IPS-15b (cell line): ENCODE measurements around the gene FBXO41.
A peak's percentile ranks its signal among the peaks of the same experiment; 100 is the strongest.

Experiments
- H3K27me3 ChIP-seq: one replicate; pipeline ENCODE4 v1.6.1; 2013; ENCODE audit warnings: low read length; ENCODE audit not compliant: control insufficient read depth, insufficient read depth
- H3K36me3 ChIP-seq: one replicate; pipeline ENCODE4 v1.6.1; 2013; ENCODE audit warnings: low read length; ENCODE audit not compliant: control insufficient read depth, insufficient read depth
- H3K4me1 ChIP-seq: one replicate; pipeline ENCODE4 v1.6.1; 2013; ENCODE audit warnings: mild to moderate bottlenecking, low read length; ENCODE audit not compliant: control insufficient read depth, insufficient read depth
- H3K4me3 ChIP-seq: one replicate; pipeline ENCODE4 v1.5.1; 2013; ENCODE audit warnings: low read depth, low read length
- H3K9ac ChIP-seq: one replicate; pipeline ENCODE4 v1.6.1; 2013; ENCODE audit warnings: low read depth, mild to moderate bottlenecking, low read length
- H3K9me3 ChIP-seq: one replicate; pipeline ENCODE4 v1.6.1; 2013; ENCODE audit warnings: mild to moderate bottlenecking, low read length; ENCODE audit not compliant: control insufficient read depth, insufficient read depth

FBXO41 gene, protein sequence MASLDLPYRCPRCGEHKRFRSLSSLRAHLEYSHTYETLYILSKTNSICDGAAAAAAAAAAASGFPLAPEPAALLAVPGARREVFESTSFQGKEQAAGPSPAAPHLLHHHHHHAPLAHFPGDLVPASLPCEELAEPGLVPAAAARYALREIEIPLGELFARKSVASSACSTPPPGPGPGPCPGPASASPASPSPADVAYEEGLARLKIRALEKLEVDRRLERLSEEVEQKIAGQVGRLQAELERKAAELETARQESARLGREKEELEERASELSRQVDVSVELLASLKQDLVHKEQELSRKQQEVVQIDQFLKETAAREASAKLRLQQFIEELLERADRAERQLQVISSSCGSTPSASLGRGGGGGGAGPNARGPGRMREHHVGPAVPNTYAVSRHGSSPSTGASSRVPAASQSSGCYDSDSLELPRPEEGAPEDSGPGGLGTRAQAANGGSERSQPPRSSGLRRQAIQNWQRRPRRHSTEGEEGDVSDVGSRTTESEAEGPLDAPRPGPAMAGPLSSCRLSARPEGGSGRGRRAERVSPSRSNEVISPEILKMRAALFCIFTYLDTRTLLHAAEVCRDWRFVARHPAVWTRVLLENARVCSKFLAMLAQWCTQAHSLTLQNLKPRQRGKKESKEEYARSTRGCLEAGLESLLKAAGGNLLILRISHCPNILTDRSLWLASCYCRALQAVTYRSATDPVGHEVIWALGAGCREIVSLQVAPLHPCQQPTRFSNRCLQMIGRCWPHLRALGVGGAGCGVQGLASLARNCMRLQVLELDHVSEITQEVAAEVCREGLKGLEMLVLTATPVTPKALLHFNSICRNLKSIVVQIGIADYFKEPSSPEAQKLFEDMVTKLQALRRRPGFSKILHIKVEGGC

DNA sequence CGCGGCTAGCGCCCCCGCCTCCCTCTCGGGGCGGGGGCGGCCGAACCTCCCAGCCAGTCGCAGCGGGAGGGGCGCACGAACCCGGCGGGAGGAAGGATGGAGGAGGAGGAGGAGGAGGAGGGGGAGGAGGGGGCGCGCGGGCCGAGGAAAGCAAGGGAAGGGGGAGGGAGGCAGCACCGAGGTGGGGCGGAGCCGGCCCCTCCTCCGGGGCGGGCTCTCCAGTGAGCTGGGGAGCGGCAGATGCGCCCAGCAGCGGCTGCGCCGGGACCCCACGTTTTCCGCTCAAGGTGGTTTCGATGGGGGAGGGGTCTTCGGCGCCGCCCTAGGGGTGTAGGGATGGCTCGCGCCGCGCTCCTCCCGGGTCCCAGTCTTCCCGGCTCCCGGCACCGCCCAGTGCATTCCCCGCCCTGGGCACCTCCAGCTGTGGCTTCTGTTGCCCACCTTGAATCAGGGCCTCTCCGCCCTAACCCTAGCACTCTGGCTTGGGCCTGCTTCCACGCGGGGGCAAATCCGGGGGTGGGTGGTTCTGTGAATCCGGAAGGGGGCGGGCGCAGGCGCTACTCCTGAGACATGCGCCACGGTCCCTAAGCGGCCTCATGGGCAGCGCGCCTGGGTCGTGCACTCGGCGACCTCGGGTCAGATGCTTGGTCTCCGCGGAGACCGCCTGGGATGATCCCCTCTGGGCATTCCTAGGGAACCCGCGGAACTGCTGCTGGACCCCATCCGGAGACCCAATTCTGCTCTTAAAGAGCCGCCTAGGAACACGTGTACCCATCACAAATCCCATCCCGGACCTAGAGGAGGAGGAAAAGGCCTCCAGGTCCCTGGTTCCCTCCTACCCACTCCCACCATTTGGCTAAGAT lies at the start of gene FBXO41:
Gene FBXO41, minus strand, starts transcription at position 183 of the 863 bp plus-strand sequence. CDS start 14,848 bp downstream, outside the sequence.
- Histone ChIP-seq H3K4me1 (peaks cover 19% of the 10 kb centered on the region), H3K9ac (peak within 1 kb of the TSS; percentile 68)

DNA sequence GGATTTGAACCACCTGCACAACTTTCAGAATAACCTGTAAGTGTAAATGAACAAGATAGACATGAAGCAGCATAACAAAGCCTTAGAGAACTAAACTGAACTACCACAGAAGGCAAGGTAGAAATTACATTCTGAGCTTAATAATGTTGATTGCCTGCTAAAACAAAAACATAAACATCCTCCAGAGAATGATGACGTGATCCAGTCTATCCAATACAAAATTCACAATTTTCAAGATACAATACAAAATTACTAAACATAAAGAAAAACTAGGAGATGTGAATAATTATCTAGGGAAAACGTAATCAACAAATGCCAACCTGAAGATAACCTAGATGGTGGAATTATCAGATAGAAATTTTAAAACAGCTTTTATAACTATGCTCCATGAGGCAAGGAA lies 49.8 kb upstream of the FBXO41 start:
- Histone ChIP-seq H3K4me3 (no peak overlapping the region), H3K27me3 (no peaks in the 10 kb centered on the region), H3K9me3 (no peaks in the 10 kb centered on the region), H3K4me1 (no peaks in the 10 kb centered on the region), H3K36me3 (no peaks in the 10 kb centered on the region), H3K9ac (no peak overlapping the region)

More for the DNA sequence above, at the start of gene FBXO41:
- H3K4me3 ChIP-seq = peak within 1 kb of the TSS; percentile 67
- H3K9me3 ChIP-seq = no peaks in the 10 kb centered on the region
- H3K36me3 ChIP-seq = no peaks in the 10 kb centered on the region
- H3K27me3 ChIP-seq = peaks cover 32% of the 10 kb centered on the region

DNA sequence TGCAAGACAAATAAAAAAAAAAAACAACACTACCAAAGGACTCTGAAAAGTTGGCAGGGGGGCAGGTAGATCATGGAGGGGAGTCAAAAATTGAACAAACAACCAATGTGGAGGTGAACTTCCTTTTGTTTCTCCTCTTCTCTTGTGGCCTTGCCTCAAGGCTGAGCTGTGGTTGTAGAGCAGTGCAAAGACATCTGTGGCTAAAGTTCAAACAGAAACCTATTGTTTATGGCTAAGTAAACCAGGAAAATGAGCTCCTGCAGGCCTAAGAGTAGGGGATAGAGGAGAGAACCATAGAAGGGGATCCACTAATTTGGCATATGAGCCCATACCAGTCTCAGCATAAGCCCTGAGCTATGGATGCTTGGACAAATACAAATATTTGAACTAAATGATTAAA lies 49.3 kb upstream of the FBXO41 start:
- H3K27me3 ChIP-seq = no peaks in the 10 kb centered on the region
- H3K9ac ChIP-seq = no peak overlapping the region
- H3K4me3 ChIP-seq = no peak overlapping the region
- no peaks in the 10 kb centered on the region for H3K36me3 ChIP-seq
- H3K9me3 ChIP-seq = no peaks in the 10 kb centered on the region
- H3K4me1 ChIP-seq = no peaks in the 10 kb centered on the region

DNA sequence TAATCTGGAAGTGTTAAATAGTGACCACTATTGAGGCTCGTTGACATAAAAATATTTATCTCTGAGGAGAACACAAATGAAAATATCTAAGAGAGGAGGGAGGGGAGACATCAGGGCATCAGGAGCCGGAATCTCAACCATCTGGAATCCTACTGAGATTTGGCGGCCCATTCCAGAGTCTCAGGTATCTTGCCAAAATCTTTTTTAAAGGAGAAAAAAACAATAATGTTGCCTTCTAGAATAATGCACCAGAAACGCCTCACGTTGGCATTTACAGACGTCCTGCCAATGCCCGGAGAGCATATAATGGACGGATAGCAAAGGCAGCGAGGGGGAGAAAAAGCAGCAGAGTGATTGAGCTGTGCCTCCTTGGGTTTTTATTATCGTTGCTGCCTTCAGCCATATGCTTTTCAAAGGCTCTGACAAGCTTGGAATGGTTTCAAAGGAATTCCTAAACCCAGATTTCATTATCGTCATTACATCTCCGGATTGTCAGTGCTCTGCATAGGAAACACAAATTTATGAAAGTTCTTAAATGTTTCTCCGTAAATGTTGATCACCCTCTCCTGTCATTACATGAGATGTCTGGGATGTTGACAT lies 39.9 kb upstream of the FBXO41 start:
- H3K36me3 ChIP-seq = no peaks in the 10 kb centered on the region
- no peaks in the 10 kb centered on the region for H3K4me1 ChIP-seq
- H3K9me3 ChIP-seq = no peaks in the 10 kb centered on the region
- H3K27me3 ChIP-seq = peaks cover 3% of the 10 kb centered on the region
- no peak overlapping the region for H3K4me3 ChIP-seq
- no peak overlapping the region for H3K9ac ChIP-seq

DNA sequence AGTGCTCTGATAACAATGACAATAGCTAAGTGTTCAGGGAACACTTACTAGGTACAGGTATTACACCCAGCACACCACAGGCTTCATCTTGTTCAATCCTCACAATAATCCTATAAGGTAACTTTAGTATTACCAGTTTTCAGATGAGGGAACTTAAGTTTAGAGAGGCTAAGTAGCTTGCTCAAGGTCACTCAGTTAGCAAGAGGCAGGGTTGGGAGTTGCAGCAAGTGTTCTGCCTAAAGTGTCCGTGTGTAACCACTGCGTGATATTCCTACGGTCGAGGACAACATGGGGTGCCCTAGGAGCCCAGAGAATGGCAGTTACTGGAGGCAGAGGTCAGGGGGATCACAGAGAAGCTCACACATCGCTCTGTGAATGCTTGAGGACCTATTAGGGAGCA lies 39.3 kb upstream of the FBXO41 start:
- Histone ChIP-seq H3K9me3 (no peaks in the 10 kb centered on the region), H3K4me3 (no peak overlapping the region), H3K9ac (no peak overlapping the region), H3K4me1 (no peaks in the 10 kb centered on the region), H3K36me3 (no peaks in the 10 kb centered on the region), H3K27me3 (peaks cover 3% of the 10 kb centered on the region)

DNA sequence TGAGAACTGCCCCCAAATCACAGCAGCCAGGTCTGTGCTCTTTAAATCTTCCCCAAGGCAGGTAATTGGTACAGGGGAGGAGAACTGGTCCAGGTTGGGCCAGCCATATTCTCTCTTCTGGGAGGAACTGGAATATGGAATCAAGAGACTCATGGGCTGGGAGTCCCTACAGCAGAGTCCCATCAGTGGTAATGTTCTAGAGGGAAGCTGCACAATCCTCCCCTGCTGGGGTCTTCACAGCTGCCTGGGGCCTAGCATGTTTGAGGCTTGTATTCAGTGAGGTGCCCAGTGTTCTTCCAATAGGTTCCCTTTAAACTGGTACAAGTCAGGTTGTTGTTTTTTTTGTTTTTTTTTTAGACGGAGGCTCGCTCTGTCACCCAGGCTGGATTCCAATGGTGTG lies 30.2 kb upstream of the FBXO41 start:
- no peak overlapping the region for H3K4me3 ChIP-seq
- H3K36me3 ChIP-seq = no peaks in the 10 kb centered on the region
- no peak overlapping the region for H3K9ac ChIP-seq
- no peaks in the 10 kb centered on the region for H3K27me3 ChIP-seq
- H3K9me3 ChIP-seq = no peaks in the 10 kb centered on the region
- no peaks in the 10 kb centered on the region for H3K4me1 ChIP-seq

DNA sequence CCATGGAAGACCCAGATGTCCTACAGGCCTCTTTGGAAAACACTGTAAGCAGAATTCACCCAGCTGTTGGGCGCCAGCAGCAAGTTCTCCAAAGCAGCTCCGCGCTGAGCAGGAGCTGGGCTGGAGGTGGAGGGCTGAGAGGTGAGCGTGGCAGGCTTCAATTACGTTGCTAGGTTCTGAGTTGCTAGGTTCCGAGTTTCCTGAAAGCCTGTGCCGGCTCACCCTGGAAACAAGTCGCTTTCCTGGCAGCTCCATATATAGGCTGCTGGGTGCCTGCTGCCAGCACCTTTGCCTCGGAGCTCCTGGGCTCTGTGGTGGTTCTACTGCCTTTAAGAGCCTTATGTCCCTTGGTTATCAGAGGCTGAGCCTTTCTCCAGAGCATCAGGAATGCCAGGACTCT lies 23.4 kb upstream of the FBXO41 start:
- H3K9me3 ChIP-seq = no peaks in the 10 kb centered on the region
- no peak overlapping the region for H3K4me3 ChIP-seq
- peaks cover 2% of the 10 kb centered on the region for H3K27me3 ChIP-seq

DNA sequence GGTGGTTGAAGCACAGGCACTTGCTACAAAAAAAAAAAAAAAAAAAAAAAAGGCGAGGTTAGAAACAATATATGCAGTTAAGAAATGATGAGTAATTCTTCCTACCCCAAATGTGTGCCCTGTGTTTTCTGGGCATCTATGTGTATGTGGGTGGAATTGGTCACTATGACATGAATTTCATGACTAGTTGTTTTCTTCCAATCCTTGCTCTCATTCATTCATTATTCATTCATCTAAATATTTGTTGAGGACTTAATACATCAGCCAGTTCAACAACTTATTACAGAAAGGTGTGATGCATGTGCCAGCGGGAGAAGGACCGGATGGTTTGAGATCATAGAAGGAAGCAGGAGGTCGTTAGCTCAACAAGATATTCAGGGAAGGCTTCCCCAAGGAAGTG lies 17.4 kb upstream of the FBXO41 start:
- Histone ChIP-seq H3K9me3 (no peaks in the 10 kb centered on the region), H3K27me3 (peaks cover 5% of the 10 kb centered on the region), H3K9ac (no peak overlapping the region), H3K36me3 (no peaks in the 10 kb centered on the region), H3K4me1 (no peaks in the 10 kb centered on the region), H3K4me3 (no peak overlapping the region)

More for the DNA sequence above, 23.4 kb upstream of the FBXO41 start:
- Histone ChIP-seq H3K9ac (no peak overlapping the region), H3K36me3 (no peaks in the 10 kb centered on the region), H3K4me1 (no peaks in the 10 kb centered on the region)

DNA sequence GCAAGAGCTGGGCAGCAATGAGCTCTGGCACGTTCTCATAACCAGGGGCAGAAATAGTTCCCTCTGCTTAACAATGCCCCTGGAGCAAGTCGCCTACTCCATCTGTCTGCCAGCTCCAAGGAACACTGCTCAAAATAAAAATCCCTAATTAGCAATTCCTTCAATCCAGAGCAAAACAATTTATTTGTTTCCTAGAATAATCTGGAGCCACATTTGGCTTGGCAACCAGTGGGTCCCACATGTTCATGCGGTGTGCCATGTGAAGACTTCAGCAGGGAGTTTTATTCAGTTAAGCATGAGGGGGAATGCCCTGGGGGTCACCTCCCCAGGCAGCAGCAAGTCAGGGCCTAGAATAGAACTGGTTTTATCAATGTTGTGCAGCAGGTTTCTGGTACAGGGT lies 16.6 kb upstream of the FBXO41 start:
- Histone ChIP-seq H3K9me3 (no peaks in the 10 kb centered on the region), H3K27me3 (peaks cover 12% of the 10 kb centered on the region), H3K9ac (no peak overlapping the region), H3K36me3 (no peaks in the 10 kb centered on the region), H3K4me1 (no peaks in the 10 kb centered on the region), H3K4me3 (no peak overlapping the region)

DNA sequence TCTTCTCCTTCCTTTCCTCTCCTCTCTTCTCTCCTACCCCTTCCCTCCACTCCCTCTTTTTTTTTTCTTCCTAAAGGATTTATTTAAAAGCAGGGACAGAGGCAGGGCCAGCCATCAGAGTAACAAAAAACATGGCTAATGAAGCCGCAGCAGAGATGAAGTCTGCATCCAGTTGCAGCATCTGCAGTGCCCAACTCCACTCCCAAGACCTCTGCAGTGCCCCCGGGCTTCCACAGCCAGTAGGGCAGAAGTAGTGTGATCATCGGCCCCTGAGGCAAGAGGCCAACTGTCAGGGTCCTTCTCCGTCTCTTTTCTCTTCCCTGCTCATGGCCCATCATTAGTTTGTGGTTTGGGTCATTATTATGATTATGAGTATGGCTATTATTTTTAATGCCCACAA lies 13.3 kb upstream of the FBXO41 start:
- Histone ChIP-seq H3K27me3 (peaks cover 41% of the 10 kb centered on the region), H3K4me1 (no peaks in the 10 kb centered on the region), H3K9me3 (no peaks in the 10 kb centered on the region), H3K9ac (no peak overlapping the region), H3K36me3 (no peaks in the 10 kb centered on the region), H3K4me3 (no peak overlapping the region)

DNA sequence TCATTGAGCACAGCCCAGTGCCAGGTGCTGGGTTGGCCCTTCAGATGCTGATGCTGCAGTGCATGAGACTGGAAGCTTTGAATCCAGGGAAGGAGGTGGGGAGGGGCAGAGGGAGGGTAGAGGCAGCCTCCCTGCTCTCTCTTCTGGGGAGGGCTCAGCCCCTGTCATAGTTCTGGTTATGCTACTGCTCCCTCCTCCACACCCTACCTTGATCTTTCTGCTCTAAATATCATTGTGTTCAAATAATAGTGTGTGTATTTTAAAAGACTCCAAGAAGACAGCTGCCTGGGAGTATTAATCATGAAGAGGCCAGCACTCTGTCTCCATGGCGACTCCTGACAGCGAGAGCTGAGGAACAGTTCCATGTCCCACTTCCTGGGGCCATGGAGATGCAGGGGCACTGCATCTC lies 12.9 kb upstream of the FBXO41 start:
- H3K27me3 ChIP-seq = peaks cover 45% of the 10 kb centered on the region
- no peaks in the 10 kb centered on the region for H3K4me1 ChIP-seq
- no peak overlapping the region for H3K4me3 ChIP-seq
- no peaks in the 10 kb centered on the region for H3K9me3 ChIP-seq
- no peaks in the 10 kb centered on the region for H3K36me3 ChIP-seq
- H3K9ac ChIP-seq = no peak overlapping the region
